GM19467 (cell line): ENCODE measurements around the gene RASSF3.
"Not testable (repeated sequence)": the region's sequence is repeated elsewhere in the genome, so short reads cannot be mapped to it uniquely, and the experiment has no call there.

ENCODE experiments used
- ATAC-seq: cut with Tn5 transposase; IDR thresholded peaks from one replicate; pipeline ENCODE4 v1.9.1; 2021; ENCODE audit warnings: mild to moderate bottlenecking, moderate library complexity; ENCODE audit not compliant: unreplicated experiment

RASSF3 gene

GRCh38 chr12:64690236-64690635 lies 79.9 kb downstream of the RASSF3 start:
- not testable (repeated sequence) for ATAC-seq

DNA sequence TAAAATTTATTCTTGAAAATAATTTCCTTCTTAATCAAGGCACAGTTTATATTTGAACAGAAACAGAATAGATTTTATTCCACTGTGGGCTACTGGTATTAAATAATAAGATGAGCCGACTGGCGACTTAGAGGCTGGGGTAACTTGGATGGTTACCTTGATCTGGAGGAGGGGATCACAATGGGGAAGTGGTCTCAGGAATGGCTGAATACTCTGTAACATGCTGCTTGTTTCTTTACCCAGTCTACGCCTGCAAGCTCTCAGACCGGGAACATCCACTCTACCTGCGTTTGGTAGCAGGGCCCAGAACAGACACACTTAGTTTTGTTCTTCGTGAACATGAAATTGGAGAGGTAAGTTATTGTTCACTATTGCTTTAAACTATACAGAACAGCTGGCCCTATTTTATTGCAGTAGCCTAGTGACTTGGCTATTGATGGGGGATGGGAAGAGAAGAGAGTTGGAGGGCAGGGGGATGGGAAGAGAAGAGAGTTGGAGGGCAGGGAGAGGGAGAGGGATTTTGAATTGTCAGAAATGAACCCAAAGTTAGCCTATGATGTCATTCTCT lies 81.0 kb downstream of the RASSF3 start:
- no peak for ATAC-seq

- ATAC-seq: no peak
Observed at GRCh38 chr12:64691795-64692583, 81.7 kb downstream of the RASSF3 start.

GRCh38 chr12:64694130-64695040 lies 84.1 kb downstream of the RASSF3 start:
- no peak for ATAC-seq

- ATAC-seq: no peak
Observed at GRCh38 chr12:64695550-64695949, 85.3 kb downstream of the RASSF3 start.

GRCh38 chr12:64696080-64696741 lies 85.9 kb downstream of the RASSF3 start:
- no peak for ATAC-seq

DNA sequence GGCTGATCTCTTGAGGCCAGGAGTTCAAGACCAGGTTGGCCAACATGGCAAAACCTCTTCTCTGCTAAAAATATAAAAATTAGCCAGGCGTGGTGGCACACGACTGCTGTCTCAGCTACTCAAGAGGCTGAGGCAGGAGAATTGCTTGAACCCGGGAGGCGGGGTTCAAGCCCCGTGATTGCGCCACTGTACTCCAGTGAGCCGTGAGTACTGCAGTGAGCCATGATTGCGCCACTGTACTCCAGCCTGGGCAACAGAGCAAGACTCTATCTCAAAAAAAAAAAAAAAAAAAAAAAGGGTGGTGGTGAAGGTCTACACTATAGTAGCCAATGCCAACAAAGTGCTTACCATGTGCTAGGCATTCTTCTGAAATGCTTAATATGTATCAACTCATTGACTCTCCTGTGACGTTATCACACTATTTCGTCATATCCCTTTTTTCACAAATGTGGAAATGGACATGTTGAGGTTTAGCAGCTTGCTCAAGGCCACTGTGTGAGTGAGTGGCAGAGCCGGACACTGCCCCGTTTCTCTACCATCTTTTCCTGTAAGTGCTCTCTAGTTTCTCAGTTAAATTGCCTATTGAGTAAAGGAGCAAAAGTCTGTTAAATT lies 89.3 kb downstream of the RASSF3 start:
- no peak for ATAC-seq

DNA sequence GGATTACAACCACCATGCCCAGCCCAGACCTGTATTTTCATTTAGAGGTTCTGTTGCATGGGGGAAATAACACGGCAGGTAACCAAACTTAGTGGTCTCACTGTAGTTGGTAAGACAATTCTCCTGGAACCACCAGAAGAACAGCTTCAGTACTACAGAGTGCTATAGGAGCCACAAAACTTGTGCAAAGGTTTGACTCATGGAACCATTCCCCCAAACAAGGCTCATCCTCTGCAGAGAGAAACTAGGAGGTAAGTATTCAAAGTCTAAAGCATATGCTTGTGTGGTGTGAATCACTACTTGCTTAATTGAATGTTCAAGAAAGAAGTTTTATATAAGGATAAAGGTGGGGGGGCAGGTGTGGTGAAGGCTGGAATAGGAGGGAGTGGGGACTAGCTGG lies 90.2 kb downstream of the RASSF3 start:
- no peak for ATAC-seq

GRCh38 chr12:64701283-64701682 lies 91.0 kb downstream of the RASSF3 start:
- no peak for ATAC-seq

- ATAC-seq: no peak
Observed at GRCh38 chr12:64706306-64706705, 96.0 kb downstream of the RASSF3 start.

DNA sequence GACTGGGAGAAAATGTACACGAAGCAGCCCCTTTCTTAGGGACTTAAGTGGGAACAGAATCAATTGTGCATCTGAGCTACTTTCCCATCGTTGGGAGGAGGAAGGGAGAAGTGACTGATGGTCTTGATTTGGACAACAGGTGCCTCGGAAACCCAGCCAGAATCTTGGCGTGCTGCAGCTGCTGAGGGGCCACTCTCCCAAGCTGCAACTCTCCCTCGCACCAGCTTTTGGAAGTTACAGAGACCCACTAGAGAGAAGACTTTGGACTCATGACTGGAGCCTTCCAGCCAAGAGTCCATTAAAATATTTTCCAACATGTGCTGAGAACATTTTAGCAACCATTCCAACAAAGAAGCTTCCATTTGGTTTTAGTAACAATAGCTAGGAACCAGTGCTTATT lies 96.6 kb downstream of the RASSF3 start:
- ATAC-seq: no peak

DNA sequence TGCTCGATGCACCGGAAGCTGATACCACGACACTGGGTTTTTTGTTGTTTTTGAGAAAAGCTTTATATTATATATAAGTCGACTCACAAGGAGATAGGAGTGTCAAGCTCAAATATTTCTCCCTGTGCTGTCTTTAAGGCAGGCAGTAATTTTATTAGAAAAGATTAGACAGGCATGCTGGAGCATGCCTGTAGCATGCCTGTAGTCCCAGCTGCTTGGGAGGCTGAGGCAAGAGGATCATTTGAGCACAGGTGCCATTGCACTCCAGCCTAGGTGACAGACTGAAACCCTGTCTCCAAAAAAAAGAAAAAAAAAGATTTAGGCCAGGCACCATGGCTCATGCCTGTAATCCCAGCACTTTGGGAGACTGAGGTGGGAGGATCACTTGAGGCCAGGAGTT lies 97.1 kb downstream of the RASSF3 start:
- no peak for ATAC-seq

DNA sequence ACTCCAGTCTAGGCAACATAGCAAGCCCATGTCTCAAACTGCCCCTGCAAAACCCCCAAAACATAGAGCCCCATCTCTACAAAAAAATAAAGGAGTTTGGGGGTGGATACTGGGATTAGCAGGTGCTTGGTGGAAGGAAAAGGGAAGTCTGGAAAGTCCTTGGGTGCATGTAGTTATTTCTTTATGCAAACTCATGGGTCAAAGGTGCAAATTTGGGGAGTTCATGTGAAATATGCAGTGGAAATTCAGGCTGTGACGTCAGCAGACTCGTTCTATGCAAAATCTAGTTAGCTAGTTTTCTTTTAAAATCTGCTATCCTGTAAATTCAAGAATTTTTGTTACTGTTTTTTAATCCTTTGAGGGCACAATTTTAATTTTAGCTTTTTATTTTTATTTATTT lies 97.6 kb downstream of the RASSF3 start:
- no peak for ATAC-seq

DNA sequence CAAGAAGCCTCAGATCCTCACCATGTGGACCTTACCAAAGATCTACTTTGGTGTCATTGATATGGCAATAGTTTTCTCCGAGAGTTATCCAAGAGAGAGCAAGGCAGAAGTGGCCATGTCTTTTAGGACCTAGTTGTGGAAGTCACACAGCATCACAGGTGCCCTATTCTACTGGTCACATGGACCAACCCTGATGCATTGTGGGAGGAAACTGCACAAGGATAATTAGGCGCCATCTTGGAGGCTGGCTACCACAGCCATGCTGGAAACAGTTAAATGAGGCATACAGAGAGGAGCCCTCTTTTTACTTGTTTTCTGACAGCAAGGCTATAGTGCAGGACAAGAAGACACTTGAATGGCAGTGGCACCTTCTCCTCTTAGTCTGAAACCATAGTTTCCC lies 99.1 kb downstream of the RASSF3 start:
- no peak for ATAC-seq

GRCh38 chr12:64713376-64713775 lies 103.1 kb downstream of the RASSF3 start:
- ATAC-seq: no peak

- no peak for ATAC-seq
Observed at GRCh38 chr12:64714551-64714968, 104.3 kb downstream of the RASSF3 start.

GRCh38 chr12:64716371-64716770 lies 106.1 kb downstream of the RASSF3 start:
- ATAC-seq: no peak

GRCh38 chr12:64716839-64717455 lies 106.7 kb downstream of the RASSF3 start:
- no peak for ATAC-seq

- ATAC-seq: no peak
Observed at GRCh38 chr12:64718649-64719048, 108.4 kb downstream of the RASSF3 start.

- ATAC-seq: no peak
Observed at GRCh38 chr12:64720884-64721283, 110.6 kb downstream of the RASSF3 start.
